ENCODE data around the gene C2CD4A. TPM values are rescaled to one million over a fixed set of nuclear protein-coding genes. Genes with fewer than 3 reads are reported as not detected.

The C2CD4A gene
- total RNA-seq, 1 experiment from 2014 or later, result 0.11 TPM

DNA sequence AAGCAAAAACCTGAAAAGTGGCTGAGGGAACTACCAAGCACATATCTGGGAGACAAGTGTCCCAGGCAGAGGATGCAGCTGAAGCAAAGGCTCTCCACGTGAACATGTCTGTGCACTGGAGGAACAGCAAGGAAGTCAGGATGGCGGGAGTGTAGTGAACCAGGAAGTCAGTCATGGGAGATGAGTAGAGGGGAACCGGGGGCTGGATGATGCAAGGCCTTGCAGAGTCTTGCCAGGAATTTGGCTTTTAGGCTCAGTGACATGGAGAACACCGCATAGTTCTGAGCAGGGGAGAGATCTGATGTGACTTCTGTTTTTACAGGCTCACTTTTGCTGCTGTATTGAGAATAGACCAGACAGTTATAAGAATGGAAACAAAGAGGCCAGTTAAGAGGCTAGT lies 19.0 kb downstream of the C2CD4A start:
- no peak overlapping the region for H3K4me3 ChIP-seq (ENCODE audit: low read depth, low read length)
- DNase-seq, result no peak
- ChIA-PET CTCF (no interaction called here), POLR2A (no interaction called here)
- Mint-ChIP-seq H3K27ac (ENCODE audit: unreplicated experiment) (no peak overlapping the region), H3K36me3 (ENCODE audit: insufficient read depth, unreplicated experiment) (no peaks in the 10 kb centered on the region), H3K27me3 (ENCODE audit: insufficient read depth, unreplicated experiment) (peaks cover 2% of the 10 kb centered on the region), H3K4me3 (ENCODE audit: unreplicated experiment) (no peak overlapping the region), H3K4me1 (ENCODE audit: low read depth, unreplicated experiment) (no peaks in the 10 kb centered on the region), H3K9me3 (ENCODE audit: unreplicated experiment) (no peaks in the 10 kb centered on the region)
- H3K36me3 ChIP-seq (ENCODE audit: control insufficient read depth, insufficient read depth, low read length), result no peaks in the 10 kb centered on the region
- H3K9me3 ChIP-seq, result no peaks in the 10 kb centered on the region
- intact Hi-C loops (cut with micrococcal nuclease; ENCODE audit: unreplicated experiment), result no loop called here
- peaks cover 2% of the 10 kb centered on the region for H3K4me1 ChIP-seq
- TF ChIP-seq, protein P1, sequence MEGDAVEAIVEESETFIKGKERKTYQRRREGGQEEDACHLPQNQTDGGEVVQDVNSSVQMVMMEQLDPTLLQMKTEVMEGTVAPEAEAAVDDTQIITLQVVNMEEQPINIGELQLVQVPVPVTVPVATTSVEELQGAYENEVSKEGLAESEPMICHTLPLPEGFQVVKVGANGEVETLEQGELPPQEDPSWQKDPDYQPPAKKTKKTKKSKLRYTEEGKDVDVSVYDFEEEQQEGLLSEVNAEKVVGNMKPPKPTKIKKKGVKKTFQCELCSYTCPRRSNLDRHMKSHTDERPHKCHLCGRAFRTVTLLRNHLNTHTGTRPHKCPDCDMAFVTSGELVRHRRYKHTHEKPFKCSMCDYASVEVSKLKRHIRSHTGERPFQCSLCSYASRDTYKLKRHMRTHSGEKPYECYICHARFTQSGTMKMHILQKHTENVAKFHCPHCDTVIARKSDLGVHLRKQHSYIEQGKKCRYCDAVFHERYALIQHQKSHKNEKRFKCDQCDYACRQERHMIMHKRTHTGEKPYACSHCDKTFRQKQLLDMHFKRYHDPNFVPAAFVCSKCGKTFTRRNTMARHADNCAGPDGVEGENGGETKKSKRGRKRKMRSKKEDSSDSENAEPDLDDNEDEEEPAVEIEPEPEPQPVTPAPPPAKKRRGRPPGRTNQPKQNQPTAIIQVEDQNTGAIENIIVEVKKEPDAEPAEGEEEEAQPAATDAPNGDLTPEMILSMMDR (IDR thresholded peaks at IDR 0.05; ENCODE audit: insufficient read depth in 1 of 2, low read depth in 1 of 2, low read length in 1 of 2, severe bottlenecking in 1 of 2, unreplicated experiment in 1 of 2), result no peak
- BruUV-seq (replicated peaks), result no TSS peak
- H3K27me3 ChIP-seq (replicated peaks; ENCODE audit: control insufficient read depth, insufficient read depth, low read length), result no peaks in the 10 kb centered on the region

DNA sequence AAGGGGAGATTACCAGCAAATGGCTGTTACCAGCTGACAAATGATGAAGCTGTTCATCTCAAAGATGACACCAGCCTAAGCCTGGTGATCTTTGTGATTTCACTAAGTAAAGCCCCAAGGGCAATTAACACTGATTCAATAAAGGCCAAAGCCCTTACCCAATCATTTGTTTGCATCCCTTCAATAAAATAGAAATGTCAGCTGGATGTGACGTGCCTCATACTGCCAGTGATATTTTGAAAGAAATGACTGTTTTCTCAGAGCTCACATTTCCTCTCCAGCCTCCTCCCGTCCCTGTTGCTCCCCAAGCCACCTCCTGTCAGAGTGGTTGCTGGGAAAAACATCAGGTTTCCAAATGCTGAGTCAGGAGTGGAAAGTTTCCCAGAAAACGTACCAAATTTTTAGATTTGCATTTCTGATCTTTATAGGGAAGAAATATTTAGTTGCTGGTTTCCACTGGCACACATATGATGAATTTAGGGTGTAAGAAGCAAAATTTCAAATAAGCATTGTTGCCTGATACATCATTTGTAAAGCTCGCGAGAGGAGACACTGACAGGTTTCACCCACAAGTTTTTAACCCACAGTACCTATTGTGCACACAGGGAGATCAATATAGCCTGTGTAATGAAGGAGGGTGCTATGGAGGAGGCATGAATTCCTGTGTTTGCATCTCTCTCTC lies 21.0 kb downstream of the C2CD4A start:
- TF ChIP-seq, protein P1 (IDR thresholded peaks at IDR 0.05; ENCODE audit: insufficient read depth in 1 of 2, low read depth in 1 of 2, low read length in 1 of 2, severe bottlenecking in 1 of 2, unreplicated experiment in 1 of 2), result no peak
- no TSS peak for BruUV-seq (replicated peaks)
- Histone ChIP-seq H3K36me3 (ENCODE audit: control insufficient read depth, insufficient read depth, low read length) (no peaks in the 10 kb centered on the region), H3K4me1 (peaks cover 8% of the 10 kb centered on the region), H3K27me3 (replicated peaks; ENCODE audit: control insufficient read depth, insufficient read depth, low read length) (no peaks in the 10 kb centered on the region), H3K9me3 (no peaks in the 10 kb centered on the region), H3K4me3 (ENCODE audit: low read depth, low read length) (no peak overlapping the region)
- intact Hi-C loops (cut with micrococcal nuclease; ENCODE audit: unreplicated experiment), result no loop called here
- ChIA-PET POLR2A (no interaction called here), CTCF (interaction anchor here (0.7 kb wide), 1 partner anchor 218 kb away, joined by 3 read pairs; no protein-coding TSS in a partner anchor)
- H3K4me3 Mint-ChIP-seq (ENCODE audit: unreplicated experiment), result no peak overlapping the region
- H3K27me3 Mint-ChIP-seq (ENCODE audit: insufficient read depth, unreplicated experiment), result peaks cover 2% of the 10 kb centered on the region
- no peaks in the 10 kb centered on the region for H3K36me3 Mint-ChIP-seq (ENCODE audit: insufficient read depth, unreplicated experiment)
- no peaks in the 10 kb centered on the region for H3K9me3 Mint-ChIP-seq (ENCODE audit: unreplicated experiment)
- no peak overlapping the region for H3K27ac Mint-ChIP-seq (ENCODE audit: unreplicated experiment)
- no peak for DNase-seq
- H3K4me1 Mint-ChIP-seq (ENCODE audit: low read depth, unreplicated experiment), result no peaks in the 10 kb centered on the region

DNA sequence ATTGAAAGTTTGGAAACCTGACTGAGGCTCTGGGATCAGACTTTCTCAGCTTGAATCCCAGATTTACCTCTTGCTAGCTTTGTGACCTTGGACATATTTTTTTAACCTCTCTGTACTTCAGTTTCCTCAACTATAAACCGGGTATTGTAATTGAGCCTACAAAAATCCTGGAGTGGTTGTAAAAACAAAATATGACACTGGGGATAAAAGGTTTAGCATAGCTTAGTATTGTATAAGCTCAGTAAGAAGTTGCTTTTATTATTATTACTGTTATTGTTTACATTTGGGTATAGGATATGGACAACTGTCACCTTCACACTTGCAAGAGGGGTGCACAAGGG lies 21.5 kb downstream of the C2CD4A start:
- DNase-seq, result no peak
- CTCF ChIA-PET, result interaction anchor here (0.7 kb wide), 1 partner anchor 219 kb away, joined by 3 read pairs; no protein-coding TSS in a partner anchor
- Histone ChIP-seq H3K36me3 (ENCODE audit: control insufficient read depth, insufficient read depth, low read length) (no peaks in the 10 kb centered on the region), H3K27me3 (replicated peaks; ENCODE audit: control insufficient read depth, insufficient read depth, low read length) (no peaks in the 10 kb centered on the region), H3K4me3 (ENCODE audit: low read depth, low read length) (no peak overlapping the region), H3K9me3 (no peaks in the 10 kb centered on the region), H3K4me1 (peaks cover 8% of the 10 kb centered on the region)
- no peak overlapping the region for H3K4me3 Mint-ChIP-seq (ENCODE audit: unreplicated experiment)
- peaks cover 2% of the 10 kb centered on the region for H3K27me3 Mint-ChIP-seq (ENCODE audit: insufficient read depth, unreplicated experiment)
- H3K9me3 Mint-ChIP-seq (ENCODE audit: unreplicated experiment), result no peaks in the 10 kb centered on the region
- POLR2A ChIA-PET, result no interaction called here
- BruUV-seq (replicated peaks), result no TSS peak
- H3K36me3 Mint-ChIP-seq (ENCODE audit: insufficient read depth, unreplicated experiment), result no peaks in the 10 kb centered on the region
- TF ChIP-seq, protein P1 (IDR thresholded peaks at IDR 0.05; ENCODE audit: insufficient read depth in 1 of 2, low read depth in 1 of 2, low read length in 1 of 2, severe bottlenecking in 1 of 2, unreplicated experiment in 1 of 2), result no peak
- intact Hi-C loops (cut with micrococcal nuclease; ENCODE audit: unreplicated experiment), result no loop called here
- H3K4me1 Mint-ChIP-seq (ENCODE audit: low read depth, unreplicated experiment), result no peaks in the 10 kb centered on the region
- H3K27ac Mint-ChIP-seq (ENCODE audit: unreplicated experiment), result no peak overlapping the region
